Lung microvascular endothelial cell (primary cell): ENCODE data around the gene NAA50. TPM values are rescaled to one million over a fixed set of nuclear protein-coding genes. Genes with fewer than 3 reads are reported as not detected.
A peak's percentile ranks its signal among the peaks of the same experiment; 100 is the strongest.

ENCODE experiments used
- DNase-seq, 2 donors: peaks; one replicate each; pipeline versions ENCODE4 v3.0.0 to v3.0.0-alpha.2; 2010; ENCODE audit warnings: low read depth in 2 of 2
- total RNA-seq: library from RNA; depleted of rRNA; stranded (reverse); fragments of >200 nt; gene quantifications from 2 replicates; pipeline ENCODE4 v1.2.1, GENCODE V29; 2014

The NAA50 gene
- total RNA-seq, 1 donor from 2014 or later = 140 TPM

- DNase-seq = peak in 1 of 2 donors; percentile 19
These were observed 2.9 kb downstream of the NAA50 start for GRCh38 chr3:113743006-113743630.

GRCh38 chr3:113741620-113742019, 4.4 kb downstream of the NAA50 start:
- DNase-seq = no peak

GRCh38 chr3:113741086-113741485, 5.0 kb downstream of the NAA50 start:
- no peak for DNase-seq

GRCh38 chr3:113736548-113737089, 9.4 kb downstream of the NAA50 start:
- peak; percentile 75 to 78 for DNase-seq

- no peak for DNase-seq
These were observed 14.4 kb downstream of the NAA50 start for GRCh38 chr3:113731694-113732093.

GRCh38 chr3:113730550-113730949, 15.5 kb downstream of the NAA50 start:
- DNase-seq = no peak

- no peak for DNase-seq
These were observed 17.4 kb downstream of the NAA50 start for GRCh38 chr3:113728661-113729060.

- no peak for DNase-seq
These were observed 24.4 kb downstream of the NAA50 start for GRCh38 chr3:113721636-113722035.

- DNase-seq = no peak
These were observed 26.3 kb downstream of the NAA50 start for GRCh38 chr3:113719758-113720157.

- DNase-seq = no peak
These were observed 26.8 kb downstream of the NAA50 start for GRCh38 chr3:113719294-113719693.

GRCh38 chr3:113717818-113718217, 28.2 kb downstream of the NAA50 start:
- no peak for DNase-seq

GRCh38 chr3:113717308-113717707, 28.7 kb downstream of the NAA50 start:
- no peak for DNase-seq

GRCh38 chr3:113714702-113715101, 31.3 kb downstream of the NAA50 start:
- no peak for DNase-seq

GRCh38 chr3:113712129-113712528, 33.9 kb downstream of the NAA50 start:
- no peak for DNase-seq

- DNase-seq = no peak
These were observed 38.2 kb downstream of the NAA50 start for GRCh38 chr3:113707835-113708234.

GRCh38 chr3:113698956-113699355, 47.1 kb downstream of the NAA50 start:
- DNase-seq = no peak

GRCh38 chr3:113698213-113698742, 47.8 kb downstream of the NAA50 start:
- no peak for DNase-seq

GRCh38 chr3:113697500-113698090, 48.5 kb downstream of the NAA50 start:
- DNase-seq = peak in 1 of 2 donors; percentile 24

GRCh38 chr3:113696658-113697499, 49.2 kb downstream of the NAA50 start:
- DNase-seq = peak; percentile 99

- peak; percentile 65 to 69 for DNase-seq
These were observed 50.0 kb downstream of the NAA50 start, which contains the start of gene USF3 for GRCh38 chr3:113695786-113696645. USF3 (minus strand) TSS chr3:113696642; CDS start chr3:113674878, 21,764 bp downstream.

GRCh38 chr3:113695431-113695785, 50.6 kb downstream of the NAA50 start:
- peak in 1 of 2 donors; percentile 1 for DNase-seq
